Loucy (cell line): ENCODE measurements around the gene GCK.

Experiments used
- EZH2phosphoT487 ChIP-seq: fragments of 200-600 bp; IDR thresholded peaks from 2 replicates; pipeline ENCODE4 v1.6.1; 2018; ENCODE audit warnings: antibody characterized with exemption, mild to moderate bottlenecking, moderate library complexity, borderline replicate concordance
- TF ChIP-seq, protein P1 (sequence below): fragments of 200-600 bp; sonication (generic); conservative IDR thresholded peaks from 2 replicates; pipeline ENCODE4 v1.5.1; 2014; ENCODE audit warnings: mild to moderate bottlenecking, antibody characterized with exemption, low read length

DNA sequence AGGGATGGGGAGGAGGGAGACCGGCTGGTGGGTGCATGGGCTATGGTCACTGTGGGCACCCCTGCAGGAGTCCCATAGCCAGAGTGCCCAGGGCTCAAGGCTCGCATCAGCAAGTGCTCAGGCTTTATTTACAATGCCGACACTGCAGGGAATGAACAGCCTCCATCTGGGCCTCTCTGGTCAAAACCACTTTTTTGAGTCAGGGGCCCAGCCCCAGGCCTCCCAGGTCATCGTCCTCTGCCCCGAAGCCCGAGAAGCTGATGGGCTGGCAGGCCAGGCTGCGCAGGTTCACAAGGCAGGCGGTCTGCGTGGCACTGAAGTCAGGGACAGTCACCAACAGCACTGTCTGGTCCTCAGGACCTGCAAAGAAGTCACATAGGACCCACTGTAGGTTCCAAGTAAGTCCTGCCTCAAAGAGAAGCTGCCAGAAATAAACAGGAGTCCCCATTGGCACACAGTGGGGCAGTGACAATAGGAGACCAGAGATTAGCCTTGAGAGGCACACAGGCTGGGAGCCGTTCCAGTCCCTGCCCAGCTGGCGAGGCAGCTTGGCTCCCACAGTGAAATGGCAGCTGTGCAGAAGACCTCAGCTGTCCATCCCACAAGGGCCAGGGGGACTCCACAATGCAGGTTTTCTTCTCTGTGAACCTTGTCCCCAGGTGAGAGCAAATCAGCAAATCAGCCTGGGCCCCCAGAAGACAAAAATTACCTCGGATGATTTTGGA is 74.5 kb downstream of the GCK start:
- TF ChIP-seq, protein P1, sequence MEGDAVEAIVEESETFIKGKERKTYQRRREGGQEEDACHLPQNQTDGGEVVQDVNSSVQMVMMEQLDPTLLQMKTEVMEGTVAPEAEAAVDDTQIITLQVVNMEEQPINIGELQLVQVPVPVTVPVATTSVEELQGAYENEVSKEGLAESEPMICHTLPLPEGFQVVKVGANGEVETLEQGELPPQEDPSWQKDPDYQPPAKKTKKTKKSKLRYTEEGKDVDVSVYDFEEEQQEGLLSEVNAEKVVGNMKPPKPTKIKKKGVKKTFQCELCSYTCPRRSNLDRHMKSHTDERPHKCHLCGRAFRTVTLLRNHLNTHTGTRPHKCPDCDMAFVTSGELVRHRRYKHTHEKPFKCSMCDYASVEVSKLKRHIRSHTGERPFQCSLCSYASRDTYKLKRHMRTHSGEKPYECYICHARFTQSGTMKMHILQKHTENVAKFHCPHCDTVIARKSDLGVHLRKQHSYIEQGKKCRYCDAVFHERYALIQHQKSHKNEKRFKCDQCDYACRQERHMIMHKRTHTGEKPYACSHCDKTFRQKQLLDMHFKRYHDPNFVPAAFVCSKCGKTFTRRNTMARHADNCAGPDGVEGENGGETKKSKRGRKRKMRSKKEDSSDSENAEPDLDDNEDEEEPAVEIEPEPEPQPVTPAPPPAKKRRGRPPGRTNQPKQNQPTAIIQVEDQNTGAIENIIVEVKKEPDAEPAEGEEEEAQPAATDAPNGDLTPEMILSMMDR: no peak
- no peak for TF ChIP-seq EZH2phosphoT487
